Activated naive CD4-positive, alpha-beta T cell treated with anti-CD3 and anti-CD28 coated beads for 36 hours (primary cell): ENCODE measurements around the gene SSU72. TPM values are rescaled to one million over a fixed set of nuclear protein-coding genes. Genes with fewer than 3 reads are reported as not detected.
A peak's percentile ranks its signal among the peaks of the same experiment; 100 is the strongest.

Source experiments
- CTCF ChIA-PET: fragments of 350-600 bp; sonication (Branson Sonifier 250); formaldehyde crosslinking; loops from one replicate; lab custom pipeline; 2021; ENCODE audit warnings: antibody characterized with exemption; lab: Charles Lee
- DNase-seq: peaks from one replicate; pipeline ENCODE4 v3.0.0-alpha.2; 2020
- H3K27ac Mint-ChIP-seq: one replicate; pipeline ENCODE4 v1.8.0; 2021; ENCODE audit warnings: mild to moderate bottlenecking, mixed read lengths
- H3K27me3 Mint-ChIP-seq: one replicate; pipeline ENCODE4 v1.8.0; 2021; ENCODE audit warnings: low read depth, mixed read lengths
- H3K36me3 Mint-ChIP-seq: one replicate; pipeline ENCODE4 v1.8.0; 2021; ENCODE audit warnings: low read depth, mixed read lengths
- H3K4me1 Mint-ChIP-seq: one replicate; pipeline ENCODE4 v1.8.0; 2021; ENCODE audit warnings: low read depth, mixed read lengths
- H3K4me3 Mint-ChIP-seq: one replicate; pipeline ENCODE4 v1.8.0; 2021; ENCODE audit warnings: mild to moderate bottlenecking, moderate library complexity, mixed read lengths
- H3K9me3 Mint-ChIP-seq: one replicate; pipeline ENCODE4 v1.8.0; 2021; ENCODE audit warnings: mixed read lengths
- intact Hi-C: fragments of 100-400 bp; cut with micrococcal nuclease; formaldehyde crosslinking; loops from one replicate; pipeline ENCODE4 v1.15.1; 2023
- total RNA-seq, 2 experiments: library from RNA; stranded (reverse); gene quantifications; one replicate each; pipeline ENCODE4 v1.2.3, GENCODE V29; 2021

Gene SSU72
- total RNA-seq, 2 experiments from 2014 or later, result 91.6 to 95.9 TPM

- Mint-ChIP-seq H3K27ac (peak overlapping the region; percentile 13), H3K36me3 (peaks cover 5% of the 10 kb centered on the region), H3K4me3 (peak overlapping the region; percentile 73), H3K27me3 (no peaks in the 10 kb centered on the region), H3K9me3 (no peaks in the 10 kb centered on the region), H3K4me1 (peaks cover 24% of the 10 kb centered on the region)
- intact Hi-C loops, result no loop called here
- CTCF ChIA-PET, result interaction anchor here (1.7 kb wide), 1 partner anchor 11 kb away, joined by 4 read pairs; no protein-coding TSS in a partner anchor
- DNase-seq, result no peak
Observed at GRCh38 chr1:1617516-1617915, 42.9 kb upstream of the SSU72 start.

GRCh38 chr1:1616838-1617237, 42.2 kb upstream of the SSU72 start:
- peaks cover 5% of the 10 kb centered on the region for H3K36me3 Mint-ChIP-seq
- H3K27me3 Mint-ChIP-seq, result no peaks in the 10 kb centered on the region
- H3K4me1 Mint-ChIP-seq, result peaks cover 24% of the 10 kb centered on the region
- no peak for DNase-seq
- peak overlapping the region; percentile 13 for H3K27ac Mint-ChIP-seq
- H3K4me3 Mint-ChIP-seq, result peak overlapping the region; percentile 73
- CTCF ChIA-PET, result interaction anchor here (1.7 kb wide), 1 partner anchor 12 kb away, joined by 4 read pairs; no protein-coding TSS in a partner anchor
- H3K9me3 Mint-ChIP-seq, result no peaks in the 10 kb centered on the region
- intact Hi-C loops, result no loop called here

GRCh38 chr1:1616045-1616790, 41.6 kb upstream of the SSU72 start:
- no peaks in the 10 kb centered on the region for H3K27me3 Mint-ChIP-seq
- CTCF ChIA-PET, result no interaction called here
- H3K4me3 Mint-ChIP-seq, result peak overlapping the region; percentile 73
- peaks cover 5% of the 10 kb centered on the region for H3K36me3 Mint-ChIP-seq
- no peak for DNase-seq
- H3K4me1 Mint-ChIP-seq, result peaks cover 24% of the 10 kb centered on the region
- H3K9me3 Mint-ChIP-seq, result no peaks in the 10 kb centered on the region
- intact Hi-C loops, result no loop called here
- H3K27ac Mint-ChIP-seq, result peak overlapping the region; percentile 75

- peak within 1 kb of the TSS; percentile 90 for H3K4me3 Mint-ChIP-seq
- H3K4me1 Mint-ChIP-seq, result peaks cover 24% of the 10 kb centered on the region
- peaks cover 5% of the 10 kb centered on the region for H3K36me3 Mint-ChIP-seq
- peak within 1 kb of the TSS; percentile 85 for H3K27ac Mint-ChIP-seq
- DNase-seq, result peak; percentile 95
- H3K27me3 Mint-ChIP-seq, result no peaks in the 10 kb centered on the region
- intact Hi-C loops, result loop anchor here (1.0 to 2.0 kb wide), 4 partner anchors 13 to 240 kb away; partner anchors contain the start of genes AURKAIP1, CDK11B and SSU72
- CTCF ChIA-PET, result interaction anchor here (1.1 kb wide), 1 partner anchor 111 kb away, joined by 3 read pairs; no protein-coding TSS in a partner anchor
- no peaks in the 10 kb centered on the region for H3K9me3 Mint-ChIP-seq
Observed at GRCh38 chr1:1615256-1616044, 40.8 kb upstream of the SSU72 start, which contains the start of gene MIB2. Gene MIB2 (plus strand): TSS chr1:1615500. CDS start chr1:1623453, 7,953 bp downstream.

- Mint-ChIP-seq H3K36me3 (peaks cover 5% of the 10 kb centered on the region), H3K4me1 (peaks cover 24% of the 10 kb centered on the region), H3K9me3 (no peaks in the 10 kb centered on the region), H3K27me3 (no peaks in the 10 kb centered on the region), H3K27ac (peak overlapping the region; percentile 85), H3K4me3 (peak overlapping the region; percentile 90)
- intact Hi-C loops, result loop anchor here (1.0 to 2.0 kb wide), 4 partner anchors 14 to 240 kb away; partner anchors contain the start of genes AURKAIP1, CDK11B and SSU72
- CTCF ChIA-PET, result interaction anchor here (0.5 to 1.1 kb wide), 2 partner anchors 111 to 200 kb away, joined by 3 read pairs; no protein-coding TSS in a partner anchor
- DNase-seq, result no peak
Observed at GRCh38 chr1:1614954-1615255, 40.2 kb upstream of the SSU72 start.

GRCh38 chr1:1614204-1614953, 39.7 kb upstream of the SSU72 start:
- intact Hi-C loops, result loop anchor here (2.0 kb wide), 1 partner anchor 14 kb away; no protein-coding TSS in a partner anchor
- Mint-ChIP-seq H3K4me1 (peaks cover 24% of the 10 kb centered on the region), H3K9me3 (no peaks in the 10 kb centered on the region), H3K27ac (peak overlapping the region; percentile 85), H3K36me3 (peaks cover 5% of the 10 kb centered on the region), H3K4me3 (peak overlapping the region; percentile 90), H3K27me3 (no peaks in the 10 kb centered on the region)
- DNase-seq, result peak; percentile 58
- CTCF ChIA-PET, result interaction anchor here (0.5 to 1.2 kb wide), 5 partner anchors 11 to 200 kb away, joined by 3 to 5 read pairs (median 3); no protein-coding TSS in a partner anchor

GRCh38 chr1:1613509-1614082, 38.9 kb upstream of the SSU72 start:
- CTCF ChIA-PET, result interaction anchor here (0.8 to 1.2 kb wide), 3 partner anchors 10 to 65 kb away, joined by 3 to 5 read pairs (median 3); no protein-coding TSS in a partner anchor
- DNase-seq, result no peak
- Mint-ChIP-seq H3K36me3 (peaks cover 5% of the 10 kb centered on the region), H3K4me3 (peak overlapping the region; percentile 90), H3K4me1 (peaks cover 24% of the 10 kb centered on the region), H3K27ac (peak overlapping the region; percentile 85), H3K9me3 (no peaks in the 10 kb centered on the region), H3K27me3 (no peaks in the 10 kb centered on the region)
- intact Hi-C loops, result loop anchor here (2.0 kb wide), 1 partner anchor 15 kb away; no protein-coding TSS in a partner anchor

GRCh38 chr1:1612104-1612400, 37.4 kb upstream of the SSU72 start:
- H3K9me3 Mint-ChIP-seq, result no peaks in the 10 kb centered on the region
- intact Hi-C loops, result no loop called here
- H3K27ac Mint-ChIP-seq, result no peak overlapping the region
- DNase-seq, result no peak
- H3K27me3 Mint-ChIP-seq, result no peaks in the 10 kb centered on the region
- H3K36me3 Mint-ChIP-seq, result peaks cover 5% of the 10 kb centered on the region
- H3K4me1 Mint-ChIP-seq, result peaks cover 29% of the 10 kb centered on the region
- H3K4me3 Mint-ChIP-seq, result no peak overlapping the region
- CTCF ChIA-PET, result no interaction called here

- H3K36me3 Mint-ChIP-seq, result peaks cover 5% of the 10 kb centered on the region
- no peak overlapping the region for H3K27ac Mint-ChIP-seq
- DNase-seq, result no peak
- intact Hi-C loops, result no loop called here
- H3K4me1 Mint-ChIP-seq, result peaks cover 28% of the 10 kb centered on the region
- no peaks in the 10 kb centered on the region for H3K9me3 Mint-ChIP-seq
- no peaks in the 10 kb centered on the region for H3K27me3 Mint-ChIP-seq
- CTCF ChIA-PET, result no interaction called here
- H3K4me3 Mint-ChIP-seq, result no peak overlapping the region
Observed at GRCh38 chr1:1610796-1611195, 36.1 kb upstream of the SSU72 start.

- H3K36me3 Mint-ChIP-seq, result peaks cover 5% of the 10 kb centered on the region
- intact Hi-C loops, result no loop called here
Observed at GRCh38 chr1:1609822-1610485, 35.3 kb upstream of the SSU72 start.

GRCh38 chr1:1606232-1606631, 31.6 kb upstream of the SSU72 start:
- no peaks in the 10 kb centered on the region for H3K27me3 Mint-ChIP-seq
- intact Hi-C loops, result no loop called here
- DNase-seq, result no peak
- H3K36me3 Mint-ChIP-seq, result no peaks in the 10 kb centered on the region
- CTCF ChIA-PET, result interaction anchor here (0.6 to 0.8 kb wide), 2 partner anchors 14 to 664 kb away, joined by 4 read pairs; no protein-coding TSS in a partner anchor
- H3K27ac Mint-ChIP-seq, result no peak overlapping the region
- peaks cover 14% of the 10 kb centered on the region for H3K4me1 Mint-ChIP-seq
- H3K9me3 Mint-ChIP-seq, result no peaks in the 10 kb centered on the region
- H3K4me3 Mint-ChIP-seq, result no peak overlapping the region

More at GRCh38 chr1:1609822-1610485, 35.3 kb upstream of the SSU72 start:
- Mint-ChIP-seq H3K4me1 (peaks cover 28% of the 10 kb centered on the region), H3K9me3 (no peaks in the 10 kb centered on the region), H3K27ac (no peak overlapping the region), H3K27me3 (no peaks in the 10 kb centered on the region), H3K4me3 (no peak overlapping the region)
- DNase-seq, result no peak
- CTCF ChIA-PET, result no interaction called here
